ENCODE measurements around the gene ISLR. TPM values are rescaled to one million over a fixed set of nuclear protein-coding genes. Genes with fewer than 3 reads are reported as not detected.

Gene ISLR
- total and polyA plus RNA-seq, 2 of the 8 experiments (the other 6 are each of a cell fraction or from before 2014, with no cell fraction given): 0.29 to 0.35 TPM

DNA sequence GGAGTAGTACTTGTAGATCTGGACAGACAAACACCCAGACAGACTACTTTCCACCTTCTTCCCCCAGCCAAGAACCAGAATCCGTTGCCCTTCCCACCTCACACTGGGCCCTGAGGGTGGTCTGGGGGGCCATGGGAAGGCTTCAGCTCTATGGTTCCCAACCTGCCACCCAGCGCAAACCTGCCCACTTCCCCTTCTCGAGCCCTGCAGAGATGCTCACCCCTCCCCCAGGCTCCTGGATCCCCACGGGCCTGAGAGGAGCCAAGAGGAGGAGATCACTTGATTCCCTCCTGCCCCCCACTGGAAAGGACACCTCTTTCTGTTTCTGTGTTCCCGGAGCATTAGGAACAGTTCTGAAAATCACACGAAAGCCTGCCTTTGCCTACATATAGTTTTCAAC lies 20.4 kb downstream of the ISLR start (continued):
- TF ChIP-seq NRF1 (IDR thresholded peaks at IDR 0.05; ENCODE audit: low read depth, low read length): no peak

All from H1 (cell line).